Measurements from ENCODE around the gene SULT1C2. TPM values are rescaled to one million over a fixed set of nuclear protein-coding genes. Genes with fewer than 3 reads are reported as not detected.
"Not testable (repeated sequence)": the region's sequence is repeated elsewhere in the genome, so short reads cannot be mapped to it uniquely, and the experiment has no call there.

Gene SULT1C2
- polyA plus RNA-seq, 2 of the 4 experiments (the other 2 are of a cell fraction) = 0.36 to 0.56 TPM

DNA sequence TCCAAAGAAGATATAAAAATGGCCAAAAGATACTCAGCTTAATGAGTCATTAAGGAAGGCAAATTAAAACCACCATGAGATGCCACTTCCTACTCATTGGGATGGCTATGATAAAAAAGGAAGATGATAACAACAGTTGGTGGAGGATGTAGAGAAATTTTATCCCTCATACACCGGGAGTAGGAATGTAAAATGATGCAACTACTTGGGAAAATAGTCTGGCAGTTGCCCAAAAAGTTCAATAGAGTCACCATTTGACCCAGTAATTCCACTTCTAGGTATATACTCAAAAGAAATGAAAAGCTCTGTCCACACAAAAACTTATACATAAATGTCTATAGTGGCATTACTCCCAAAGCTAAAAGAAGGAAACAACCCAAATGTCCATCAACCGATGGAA is 10.1 kb upstream of the SULT1C2 start:
- TF ChIP-seq CEBPB (IDR thresholded peaks at IDR 0.05) = 0 out of 4 replicates have a peak, but pooled peaks of 1 of the 2 experiments have one; percentile 15
- no peak for TF ChIP-seq JUNB (IDR thresholded peaks at IDR 0.05)
- CTCF ChIA-PET = interaction anchor here (1.4 kb wide), 1 partner anchor 28 kb away, joined by 3 read pairs; no protein-coding TSS in a partner anchor
- H3K9me3 ChIP-seq = no peaks in the 10 kb centered on the region
- DNase-seq (ENCODE audit: low read depth in 1 of 2, low spot score in 1 of 2) (no peak), FAIRE-seq (no peak), ATAC-seq (no peak)
- H3K27ac ChIP-seq = 0 out of 6 replicates have a peak overlapping the region, but pooled peaks of 1 of the 2 experiments have one; percentile 20
- POLR2A ChIA-PET = no interaction called here
- H3K4me2 ChIP-seq = peak overlapping the region; percentile 37
- H3K4me3 ChIP-seq = no peak overlapping the region
- 47% methylated on average over 2 of the region's 2 CpGs for WGBS (ENCODE audit: missing lambda C conversion rate)
- peaks cover 17% of the 10 kb centered on the region; the same call in 2 of the 3 replicates for H3K4me1 ChIP-seq

DNA sequence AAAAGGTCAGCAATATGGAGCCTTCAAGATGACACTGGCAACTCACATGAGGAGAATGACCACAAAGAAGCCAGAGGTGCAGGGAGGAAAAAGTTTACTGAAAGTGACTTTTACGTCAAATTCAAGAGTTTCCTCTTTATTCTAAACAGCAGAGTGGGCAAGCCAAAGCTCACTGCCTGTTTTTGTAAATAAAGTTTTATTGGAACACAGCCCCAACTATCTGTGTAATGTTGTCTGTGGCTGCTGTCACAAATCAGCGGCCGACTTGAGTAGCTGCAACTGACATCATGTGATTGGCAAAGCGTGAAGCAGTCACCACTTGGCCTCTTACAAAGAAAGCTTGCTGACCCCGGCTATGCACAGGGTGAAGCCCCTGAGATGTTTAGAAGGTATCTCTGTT is 9.2 kb upstream of the SULT1C2 start:
- ChIA-PET POLR2A (no interaction called here), CTCF (interaction anchor here (1.4 kb wide), 1 partner anchor 27 kb away, joined by 3 read pairs; no protein-coding TSS in a partner anchor)
- WGBS (ENCODE audit: missing lambda C conversion rate) = 80% methylated on average over 5 of the region's 5 CpGs
- Histone ChIP-seq H3K9me3 (no peaks in the 10 kb centered on the region), H3K4me3 (no peak overlapping the region), H3K27ac (peak overlapping the region in 1 of 2 experiments; percentile 41; a peak in 1 of 6 replicates), H3K4me2 (no peak overlapping the region), H3K4me1 (peaks cover 17% of the 10 kb centered on the region; the same call in 2 of the 3 replicates)
- no peak for DNase-seq (ENCODE audit: low read depth in 1 of 2, low spot score in 1 of 2)
- FAIRE-seq = no peak
- TF ChIP-seq NFE2L2 (conservative IDR thresholded peaks at IDR 0.05; ENCODE audit: low read length) = no peak
- no peak for TF ChIP-seq PBX3 (IDR thresholded peaks at IDR 0.05)
- no peak for ATAC-seq

GRCh38 chr2:108280466-108280865 is 8.2 kb upstream of the SULT1C2 start:
- H3K27ac ChIP-seq = 0 out of 6 replicates have a peak overlapping the region, but pooled peaks of 1 of the 2 experiments have one; percentile 21
- no peaks in the 10 kb centered on the region for H3K9me3 ChIP-seq
- peaks cover 17% of the 10 kb centered on the region; the same call in 2 of the 3 replicates for H3K4me1 ChIP-seq
- no peak overlapping the region for H3K4me3 ChIP-seq
- 68% methylated on average over 3 of the region's 3 CpGs for WGBS (ENCODE audit: missing lambda C conversion rate)
- DNase-seq (ENCODE audit: low read depth in 1 of 2, low spot score in 1 of 2) (no peak), FAIRE-seq (no peak), ATAC-seq (no peak)
- no peak for TF ChIP-seq FOSB (CRISPR knock-in tag; IDR thresholded peaks at IDR 0.05)
- TF ChIP-seq BHLHE40 (IDR thresholded peaks at IDR 0.05; ENCODE audit: low read depth, low read length) = no peak
- no peak for TF ChIP-seq CHD4 (IDR thresholded peaks at IDR 0.05; ENCODE audit: borderline replicate concordance)
- no peak for TF ChIP-seq NFE2L2 (conservative IDR thresholded peaks at IDR 0.05; ENCODE audit: low read length)
- TF ChIP-seq FOSL2 (IDR thresholded peaks at IDR 0.05) = no peak
- no peak for TF ChIP-seq FOSL2 (CRISPR knock-in tag; IDR thresholded peaks at IDR 0.05)
- no peak for TF ChIP-seq CBX2 (IDR thresholded peaks at IDR 0.05; ENCODE audit: borderline replicate concordance, low read depth)
- TF ChIP-seq, protein P1, sequence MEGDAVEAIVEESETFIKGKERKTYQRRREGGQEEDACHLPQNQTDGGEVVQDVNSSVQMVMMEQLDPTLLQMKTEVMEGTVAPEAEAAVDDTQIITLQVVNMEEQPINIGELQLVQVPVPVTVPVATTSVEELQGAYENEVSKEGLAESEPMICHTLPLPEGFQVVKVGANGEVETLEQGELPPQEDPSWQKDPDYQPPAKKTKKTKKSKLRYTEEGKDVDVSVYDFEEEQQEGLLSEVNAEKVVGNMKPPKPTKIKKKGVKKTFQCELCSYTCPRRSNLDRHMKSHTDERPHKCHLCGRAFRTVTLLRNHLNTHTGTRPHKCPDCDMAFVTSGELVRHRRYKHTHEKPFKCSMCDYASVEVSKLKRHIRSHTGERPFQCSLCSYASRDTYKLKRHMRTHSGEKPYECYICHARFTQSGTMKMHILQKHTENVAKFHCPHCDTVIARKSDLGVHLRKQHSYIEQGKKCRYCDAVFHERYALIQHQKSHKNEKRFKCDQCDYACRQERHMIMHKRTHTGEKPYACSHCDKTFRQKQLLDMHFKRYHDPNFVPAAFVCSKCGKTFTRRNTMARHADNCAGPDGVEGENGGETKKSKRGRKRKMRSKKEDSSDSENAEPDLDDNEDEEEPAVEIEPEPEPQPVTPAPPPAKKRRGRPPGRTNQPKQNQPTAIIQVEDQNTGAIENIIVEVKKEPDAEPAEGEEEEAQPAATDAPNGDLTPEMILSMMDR (IDR thresholded peaks at IDR 0.05) = no peak
- no peak for TF ChIP-seq HDAC2 (IDR thresholded peaks at IDR 0.05)
- no peak for TF ChIP-seq HES2 (IDR thresholded peaks at IDR 0.05)
- no peak for TF ChIP-seq HOXA7 (CRISPR knock-in tag; IDR thresholded peaks at IDR 0.05)
- no peak for TF ChIP-seq REST (IDR thresholded peaks at IDR 0.05)
- TF ChIP-seq ZNF302 (CRISPR knock-in tag; IDR thresholded peaks at IDR 0.05) = no peak
- no peak for TF ChIP-seq KDM5A (IDR thresholded peaks at IDR 0.05)
- TF ChIP-seq NR3C1 (IDR thresholded peaks at IDR 0.05) = no peak
- TF ChIP-seq MAZ (IDR thresholded peaks at IDR 0.05; ENCODE audit: borderline replicate concordance, low read depth, low read length) = no peak
- TF ChIP-seq HOXB13 (CRISPR knock-in tag; IDR thresholded peaks at IDR 0.05; ENCODE audit: low read depth) = no peak
- TF ChIP-seq TFCP2L1 (CRISPR knock-in tag; IDR thresholded peaks at IDR 0.05) = no peak
- TF ChIP-seq ZC3H11A (IDR thresholded peaks at IDR 0.05) = no peak
- TF ChIP-seq BCL3 (IDR thresholded peaks at IDR 0.05) = no peak
- no peak for TF ChIP-seq RNF2 (IDR thresholded peaks at IDR 0.05; ENCODE audit: borderline replicate concordance, low read depth)
- POLR2A ChIA-PET = no interaction called here
- CTCF ChIA-PET = no interaction called here
- H3K4me2 ChIP-seq = no peak overlapping the region

DNA sequence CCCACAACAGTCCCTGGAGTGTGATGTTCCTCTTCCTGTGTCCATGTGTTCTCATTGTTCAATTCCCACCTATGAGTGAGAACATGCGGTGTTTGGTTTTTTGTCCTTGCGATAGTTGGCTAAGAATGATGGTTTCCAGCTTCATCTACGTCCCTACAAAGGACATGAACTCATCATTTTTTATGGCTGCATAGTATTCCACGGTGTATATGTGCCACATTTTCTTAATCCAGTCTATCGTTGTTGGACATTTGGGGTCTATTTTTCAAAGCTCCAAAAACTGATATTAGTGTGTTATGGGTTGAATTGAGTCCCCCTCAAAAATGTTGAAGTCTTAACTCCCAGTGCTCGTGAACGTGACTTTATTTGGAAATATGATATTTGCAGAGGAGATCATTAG is 4.1 kb upstream of the SULT1C2 start:
- H3K4me2 ChIP-seq; H3K27ac ChIP-seq; POLR2A ChIA-PET; DNase-seq (ENCODE audit: low read depth in 1 of 2, low spot score in 1 of 2); CTCF ChIA-PET; ATAC-seq; FAIRE-seq; H3K4me3 ChIP-seq; H3K9me3 ChIP-seq: not testable (repeated sequence)
- H3K4me1 ChIP-seq = peaks cover 13% of the 10 kb centered on the region; the same call in 2 of the 3 replicates
- 63% methylated on average over 7 of the region's 7 CpGs for WGBS (ENCODE audit: missing lambda C conversion rate)
